GM10266 (cell line): ENCODE results near the gene PPM1H.

Experiments
- DNase-seq: peaks from one replicate; pipeline ENCODE4 v3.0.0; 2012; ENCODE audit errors: extremely low spot score
- CTCF ChIP-seq: IDR thresholded peaks from 2 replicates; pipeline ENCODE4 v1.5.1; 2012; ENCODE audit warnings: mild to moderate bottlenecking, low read depth; ENCODE audit not compliant: control insufficient read depth, insufficient read depth; ENCODE audit errors: missing control alignments

Gene PPM1H

GRCh38 chr12:62712681-62713573 lies 222.0 kb downstream of the PPM1H start:
- TF ChIP-seq CTCF = no peak
- no peak for DNase-seq

DNA sequence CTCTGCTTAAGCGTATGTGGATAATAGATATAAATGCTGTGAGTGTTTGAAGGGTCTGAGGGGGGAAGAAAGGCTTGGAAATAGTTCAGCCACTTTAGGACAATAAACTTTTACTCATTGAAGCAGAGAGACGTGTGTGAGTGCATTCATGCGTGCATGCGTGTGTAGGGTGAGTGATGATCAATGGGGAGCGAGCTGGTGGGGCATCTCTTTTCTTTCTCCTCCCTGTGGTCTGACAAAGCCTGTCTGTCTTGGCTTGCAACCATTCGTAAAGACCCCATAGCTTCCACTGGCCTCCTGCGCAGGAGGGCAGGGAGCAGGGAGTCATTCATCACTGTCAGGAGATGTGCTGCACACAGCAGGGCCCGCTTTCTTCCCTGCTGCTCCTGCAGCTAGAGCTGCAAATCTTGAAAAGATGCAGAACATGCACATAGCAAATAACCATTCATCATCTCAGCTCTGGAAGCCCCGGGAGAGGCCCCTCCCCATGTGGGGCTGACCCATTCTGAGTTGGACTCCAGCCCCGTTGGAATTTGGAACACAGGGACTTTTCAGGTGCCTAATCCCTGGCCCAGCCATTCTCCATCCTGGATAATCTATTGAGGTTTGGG lies 223.2 kb downstream of the PPM1H start:
- no peak for TF ChIP-seq CTCF
- no peak for DNase-seq

- no peak for TF ChIP-seq CTCF
- no peak for DNase-seq
Observed at GRCh38 chr12:62709311-62709710, 225.6 kb downstream of the PPM1H start.

DNA sequence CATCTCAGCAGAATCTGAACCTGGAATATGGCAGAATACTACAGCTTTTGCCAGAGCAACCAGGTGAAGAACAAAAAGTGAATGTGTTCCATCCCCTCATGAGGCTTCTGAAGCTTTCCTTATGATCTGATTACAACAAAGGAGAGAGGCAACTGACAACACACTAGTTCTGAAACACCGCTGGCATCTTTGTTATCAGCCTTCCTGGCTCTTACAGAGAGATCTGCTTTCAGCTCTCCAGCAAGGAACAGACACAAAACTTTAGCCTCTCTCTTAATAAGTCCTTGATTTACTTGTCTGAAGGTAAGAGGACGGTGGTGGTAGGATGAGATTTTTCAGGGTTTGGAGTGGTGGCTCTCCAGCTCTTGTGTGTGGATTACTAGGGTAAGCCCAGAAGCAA lies 227.0 kb downstream of the PPM1H start:
- DNase-seq = no peak
- TF ChIP-seq CTCF = no peak

- no peak for DNase-seq
- TF ChIP-seq CTCF = no peak
Observed at GRCh38 chr12:62705846-62706245, 229.1 kb downstream of the PPM1H start.

GRCh38 chr12:62703011-62703380 lies 232.0 kb downstream of the PPM1H start:
- no peak for DNase-seq
- no peak for TF ChIP-seq CTCF

DNA sequence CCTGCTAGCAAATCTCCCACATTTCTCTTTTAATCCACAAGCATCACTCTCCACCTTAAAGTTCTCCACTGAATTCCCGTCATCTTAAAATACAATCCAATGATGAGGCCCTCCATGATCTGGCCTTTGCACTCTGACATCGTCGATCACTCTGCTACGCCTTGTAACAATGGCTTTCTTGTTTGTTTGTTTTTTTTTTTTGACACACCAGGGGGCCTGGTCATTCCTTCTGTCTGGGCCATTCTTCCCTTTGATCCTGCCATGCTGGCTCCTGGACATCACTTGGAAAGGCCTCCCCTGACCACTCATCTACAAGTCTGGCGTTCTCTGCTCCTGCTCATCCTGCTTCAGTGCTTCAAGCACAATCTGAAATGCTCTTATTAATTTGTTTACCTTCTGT lies 233.5 kb downstream of the PPM1H start:
- TF ChIP-seq CTCF = no peak

More for the DNA sequence above, 233.5 kb downstream of the PPM1H start:
- DNase-seq = no peak
